Osteocyte (in vitro differentiated cells): ENCODE data around the gene SASS6. TPM values are rescaled to one million over a fixed set of nuclear protein-coding genes. Genes with fewer than 3 reads are reported as not detected.

Source experiments
- DNase-seq: peaks from one replicate; pipeline ENCODE4 v3.0.0; 2021; ENCODE audit warnings: mixed read lengths; ENCODE audit not compliant: unreplicated experiment; ENCODE audit errors: extremely low spot score
- H3K27ac Mint-ChIP-seq: one replicate; pipeline ENCODE4 v1.8.0; 2021; ENCODE audit warnings: mild to moderate bottlenecking, mixed read lengths; ENCODE audit not compliant: unreplicated experiment
- H3K27me3 Mint-ChIP-seq: one replicate; pipeline ENCODE4 v1.8.0; 2021; ENCODE audit warnings: mixed read lengths; ENCODE audit not compliant: unreplicated experiment
- H3K36me3 Mint-ChIP-seq: one replicate; pipeline ENCODE4 v1.8.0; 2021; ENCODE audit warnings: mixed read lengths; ENCODE audit not compliant: unreplicated experiment
- H3K4me1 Mint-ChIP-seq: one replicate; pipeline ENCODE4 v1.8.0; 2021; ENCODE audit warnings: mixed read lengths; ENCODE audit not compliant: unreplicated experiment
- H3K4me3 Mint-ChIP-seq: one replicate; pipeline ENCODE4 v1.8.0; 2021; ENCODE audit warnings: mild to moderate bottlenecking, moderate library complexity, mixed read lengths; ENCODE audit not compliant: unreplicated experiment
- H3K9me3 Mint-ChIP-seq: one replicate; pipeline ENCODE4 v1.8.0; 2021; ENCODE audit warnings: mixed read lengths; ENCODE audit not compliant: unreplicated experiment
- CTCF ChIP-seq: fragments of 200-600 bp; sonication (generic); IDR thresholded peaks from 2 replicates; pipeline ENCODE4 v1.5.0; 2021; ENCODE audit warnings: antibody characterized with exemption, mild to moderate bottlenecking, moderate library complexity
- total RNA-seq: library from RNA; stranded (reverse); gene quantifications from 2 replicates; pipeline ENCODE4 v1.2.1, GENCODE V29; 2021

SASS6 gene
- total RNA-seq, 1 donor from 2014 or later: 3.2 TPM

GRCh38 chr1:100122177-100122576, 10.6 kb downstream of the SASS6 start:
- TF ChIP-seq CTCF: no peak
- no peak for DNase-seq
- Mint-ChIP-seq H3K4me1 (no peaks in the 10 kb centered on the region), H3K27me3 (no peaks in the 10 kb centered on the region), H3K27ac (no peak overlapping the region), H3K9me3 (no peaks in the 10 kb centered on the region), H3K4me3 (no peak overlapping the region), H3K36me3 (peaks cover 7% of the 10 kb centered on the region)

GRCh38 chr1:100115524-100115923, 17.2 kb downstream of the SASS6 start:
- no peak for DNase-seq
- Mint-ChIP-seq H3K27ac (no peak overlapping the region), H3K36me3 (peaks cover 7% of the 10 kb centered on the region), H3K4me3 (no peak overlapping the region), H3K9me3 (no peaks in the 10 kb centered on the region), H3K4me1 (peaks cover 3% of the 10 kb centered on the region), H3K27me3 (no peaks in the 10 kb centered on the region)
- TF ChIP-seq CTCF: no peak

DNA sequence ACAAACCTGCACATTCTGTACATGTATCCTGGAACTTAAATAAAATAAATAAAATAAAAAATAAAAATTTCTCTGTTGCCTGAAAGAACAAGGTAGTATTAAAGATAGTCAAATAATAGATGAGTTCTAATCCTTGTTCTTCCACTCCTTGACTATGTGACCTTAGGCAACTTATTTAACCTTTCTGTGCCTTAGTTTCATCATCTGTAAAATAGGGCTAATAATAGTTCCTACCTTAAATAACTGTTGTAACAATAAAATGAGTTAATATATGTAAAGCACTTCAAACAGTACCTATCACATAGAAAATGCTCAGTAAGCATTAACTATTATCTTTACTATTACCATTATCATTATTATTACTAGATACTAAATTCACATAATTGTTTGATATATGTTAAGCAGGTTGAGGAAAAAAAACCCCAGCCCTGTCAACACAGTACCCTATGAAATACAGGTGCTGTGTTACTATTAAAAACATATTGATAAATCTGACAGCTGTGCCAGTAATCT, 23.1 kb downstream of the SASS6 start:
- no peak for DNase-seq
- Mint-ChIP-seq H3K27me3 (no peaks in the 10 kb centered on the region), H3K4me1 (peaks cover 3% of the 10 kb centered on the region), H3K4me3 (no peak overlapping the region), H3K36me3 (peaks cover 7% of the 10 kb centered on the region), H3K27ac (no peak overlapping the region), H3K9me3 (no peaks in the 10 kb centered on the region)
- no peak for TF ChIP-seq CTCF

GRCh38 chr1:100107696-100108095, 25.0 kb downstream of the SASS6 start:
- peaks cover 5% of the 10 kb centered on the region for H3K36me3 Mint-ChIP-seq
- DNase-seq: no peak

GRCh38 chr1:100101564-100101963, 31.2 kb downstream of the SASS6 start:
- Mint-ChIP-seq H3K27ac (no peak overlapping the region), H3K4me1 (no peaks in the 10 kb centered on the region), H3K4me3 (no peak overlapping the region), H3K9me3 (no peaks in the 10 kb centered on the region), H3K36me3 (peaks cover 13% of the 10 kb centered on the region), H3K27me3 (no peaks in the 10 kb centered on the region)
- no peak for TF ChIP-seq CTCF
- DNase-seq: no peak

More at GRCh38 chr1:100107696-100108095, 25.0 kb downstream of the SASS6 start:
- Mint-ChIP-seq H3K4me3 (no peak overlapping the region), H3K27ac (no peak overlapping the region), H3K27me3 (no peaks in the 10 kb centered on the region), H3K4me1 (peaks cover 3% of the 10 kb centered on the region), H3K9me3 (no peaks in the 10 kb centered on the region)
- no peak for TF ChIP-seq CTCF
